DOHH2 (cell line): ENCODE measurements around the gene NUP210.

Experiments used
- H3F3A ChIP-seq: fragments of 200-600 bp; sonication (generic), shearing (Covaris generic); 2 replicates; pipeline ENCODE4 v1.6.0; 2016; ENCODE audit warnings: antibody characterized with exemption, mild to moderate bottlenecking; ENCODE audit not compliant: control insufficient read depth, insufficient read depth
- H3K27ac ChIP-seq: fragments of 200-600 bp; sonication (generic); 2 replicates; pipeline ENCODE4 v1.5.1; 2014; ENCODE audit warnings: low read depth, mild to moderate bottlenecking, low read length, moderate library complexity
- H3K27me3 ChIP-seq: fragments of 200-600 bp; sonication (generic); 2 replicates; pipeline ENCODE4 v1.6.1; 2014; ENCODE audit warnings: mild to moderate bottlenecking, low read length, mixed read lengths; ENCODE audit not compliant: control insufficient read depth
- H3K36me3 ChIP-seq: fragments of 200-600 bp; sonication (generic); 2 replicates; pipeline ENCODE4 v1.6.1; 2014; ENCODE audit warnings: mild to moderate bottlenecking, low read length, moderate library complexity, mixed read lengths; ENCODE audit not compliant: control insufficient read depth
- H3K4me1 ChIP-seq: fragments of 200-600 bp; sonication (generic); 2 replicates; pipeline ENCODE4 v1.6.1; 2014; ENCODE audit warnings: mild to moderate bottlenecking, low read length, mixed read lengths; ENCODE audit not compliant: control insufficient read depth
- H3K4me2 ChIP-seq: fragments of 200-600 bp; sonication (generic); 2 replicates; pipeline ENCODE4 v1.6.0; 2014; ENCODE audit warnings: mild to moderate bottlenecking, low read length, moderate library complexity
- H3K4me3 ChIP-seq: fragments of 200-600 bp; sonication (generic); 2 replicates; pipeline ENCODE4 v1.5.1; 2014; ENCODE audit warnings: mild to moderate bottlenecking, low read length, mixed read lengths
- H3K79me2 ChIP-seq: fragments of 200-600 bp; sonication (generic); 2 replicates; pipeline ENCODE4 v1.6.1; 2014; ENCODE audit warnings: mild to moderate bottlenecking, low read length, mixed read lengths; ENCODE audit not compliant: control insufficient read depth
- H3K9me2 ChIP-seq: fragments of 200-600 bp; sonication (generic); replicated peaks from 2 replicates; pipeline ENCODE4 v1.6.1; 2014; ENCODE audit warnings: mild to moderate bottlenecking, low read length, mixed read lengths; ENCODE audit not compliant: control insufficient read depth
- H3K9me3 ChIP-seq: fragments of 200-600 bp; sonication (generic); 2 replicates; pipeline ENCODE4 v1.6.1; 2014; ENCODE audit warnings: antibody characterized with exemption, low read length, mixed read lengths; ENCODE audit not compliant: control insufficient read depth, insufficient read depth
- H4K20me1 ChIP-seq: fragments of 200-600 bp; sonication (generic); 2 replicates; pipeline ENCODE4 v1.6.0; 2014; ENCODE audit warnings: low read depth, mild to moderate bottlenecking, antibody characterized with exemption, low read length, moderate library complexity; ENCODE audit not compliant: control insufficient read depth, insufficient read depth
- EZH2phosphoT487 ChIP-seq: fragments of 200-600 bp; sonication (generic); IDR thresholded peaks from 2 replicates; pipeline ENCODE4 v1.6.1; 2017; ENCODE audit warnings: borderline replicate concordance, mild to moderate bottlenecking, antibody characterized with exemption, low read length, moderate library complexity, mixed read lengths
- TF ChIP-seq, protein P1 (sequence below): fragments of 200-600 bp; sonication (generic); IDR thresholded peaks from one replicate; pipeline ENCODE4 v1.5.1; 2014; ENCODE audit warnings: antibody characterized with exemption, mild to moderate bottlenecking, low read depth, low read length; ENCODE audit not compliant: poor library complexity, severe bottlenecking

The NUP210 gene

GRCh38 chr3:13296662-13297061 lies 123.5 kb downstream of the NUP210 start:
- Histone ChIP-seq H3K9me2 (no peaks in the 10 kb centered on the region), H3K27ac (peak overlapping the region; percentile 27), H3F3A (peaks cover 5% of the 10 kb centered on the region), H3K27me3 (no peaks in the 10 kb centered on the region; the same call in 1 of the 2 replicates), H3K4me3 (peak overlapping the region; percentile 62), H3K9me3 (no peaks in the 10 kb centered on the region), H4K20me1 (no peaks in the 10 kb centered on the region), H3K79me2 (no peaks in the 10 kb centered on the region), H3K36me3 (no peaks in the 10 kb centered on the region), H3K4me1 (peaks cover 64% of the 10 kb centered on the region), H3K4me2 (peak overlapping the region; percentile 76)
- TF ChIP-seq EZH2phosphoT487 = no peak
- TF ChIP-seq, protein P1, sequence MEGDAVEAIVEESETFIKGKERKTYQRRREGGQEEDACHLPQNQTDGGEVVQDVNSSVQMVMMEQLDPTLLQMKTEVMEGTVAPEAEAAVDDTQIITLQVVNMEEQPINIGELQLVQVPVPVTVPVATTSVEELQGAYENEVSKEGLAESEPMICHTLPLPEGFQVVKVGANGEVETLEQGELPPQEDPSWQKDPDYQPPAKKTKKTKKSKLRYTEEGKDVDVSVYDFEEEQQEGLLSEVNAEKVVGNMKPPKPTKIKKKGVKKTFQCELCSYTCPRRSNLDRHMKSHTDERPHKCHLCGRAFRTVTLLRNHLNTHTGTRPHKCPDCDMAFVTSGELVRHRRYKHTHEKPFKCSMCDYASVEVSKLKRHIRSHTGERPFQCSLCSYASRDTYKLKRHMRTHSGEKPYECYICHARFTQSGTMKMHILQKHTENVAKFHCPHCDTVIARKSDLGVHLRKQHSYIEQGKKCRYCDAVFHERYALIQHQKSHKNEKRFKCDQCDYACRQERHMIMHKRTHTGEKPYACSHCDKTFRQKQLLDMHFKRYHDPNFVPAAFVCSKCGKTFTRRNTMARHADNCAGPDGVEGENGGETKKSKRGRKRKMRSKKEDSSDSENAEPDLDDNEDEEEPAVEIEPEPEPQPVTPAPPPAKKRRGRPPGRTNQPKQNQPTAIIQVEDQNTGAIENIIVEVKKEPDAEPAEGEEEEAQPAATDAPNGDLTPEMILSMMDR = no peak

- H4K20me1 ChIP-seq = no peaks in the 10 kb centered on the region
- H3K36me3 ChIP-seq = no peaks in the 10 kb centered on the region
- H3K4me2 ChIP-seq = peak overlapping the region; percentile 31; the same call in 1 of the 2 replicates
- peaks cover 5% of the 10 kb centered on the region for H3F3A ChIP-seq
- no peaks in the 10 kb centered on the region; the same call in 1 of the 2 replicates for H3K27me3 ChIP-seq
- no peaks in the 10 kb centered on the region for H3K79me2 ChIP-seq
- peaks cover 54% of the 10 kb centered on the region for H3K4me1 ChIP-seq
- no peak for TF ChIP-seq EZH2phosphoT487
- TF ChIP-seq, protein P1 = no peak
- no peak overlapping the region for H3K27ac ChIP-seq
- H3K9me2 ChIP-seq = no peaks in the 10 kb centered on the region
- H3K9me3 ChIP-seq = no peaks in the 10 kb centered on the region
- no peak overlapping the region for H3K4me3 ChIP-seq
Measured at GRCh38 chr3:13294442-13295351, 125.4 kb downstream of the NUP210 start.

DNA sequence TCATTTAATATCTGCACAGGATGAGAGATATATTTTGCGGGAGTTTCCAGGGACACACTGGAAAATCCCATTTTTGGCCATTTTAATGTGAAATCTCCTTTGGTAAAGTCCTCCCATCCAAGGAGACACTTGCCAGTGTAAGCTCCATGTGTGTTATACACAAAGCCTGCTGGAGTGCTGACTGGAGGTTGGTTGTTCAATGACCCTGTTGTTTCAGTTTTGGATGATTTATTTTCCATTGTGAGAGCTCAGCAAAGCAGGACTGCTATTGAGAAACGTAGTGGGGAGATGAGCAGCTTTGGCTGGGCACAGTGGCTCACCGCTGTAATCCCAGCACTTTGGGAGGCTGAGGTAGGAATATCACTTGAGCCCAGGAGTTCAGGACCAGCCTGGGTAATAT lies 127.7 kb downstream of the NUP210 start:
- H4K20me1 ChIP-seq = no peaks in the 10 kb centered on the region
- H3K27me3 ChIP-seq = no peaks in the 10 kb centered on the region; the same call in 1 of the 2 replicates
- peaks cover 40% of the 10 kb centered on the region for H3K4me1 ChIP-seq
- H3K9me2 ChIP-seq = no peaks in the 10 kb centered on the region
- TF ChIP-seq EZH2phosphoT487 = no peak
- TF ChIP-seq, protein P1 = no peak
- no peak overlapping the region for H3K4me2 ChIP-seq
- H3K4me3 ChIP-seq = no peak overlapping the region
- H3K27ac ChIP-seq = no peak overlapping the region
- no peaks in the 10 kb centered on the region for H3K79me2 ChIP-seq
- H3F3A ChIP-seq = no peaks in the 10 kb centered on the region
- peaks cover 1% of the 10 kb centered on the region; the same call in 1 of the 2 replicates for H3K9me3 ChIP-seq
- no peaks in the 10 kb centered on the region for H3K36me3 ChIP-seq
